ENCODE measurements around the gene DACT1. TPM values are rescaled to one million over a fixed set of nuclear protein-coding genes. Genes with fewer than 3 reads are reported as not detected.

DACT1 gene
- total and polyA plus RNA-seq, 2 donors (not counting 1 experiment from before 2014, with no cell fraction given): 10.2 to 10.6 TPM

- no peak overlapping the region for H3K4me3 ChIP-seq (replicated peaks in 1 of 4; ENCODE audit: control extremely low read depth in 1 of 4, insufficient read depth in 1 of 4, low read depth in 3 of 4, low read length in 4 of 4)
- H3K4me1 ChIP-seq (ENCODE audit: control insufficient read depth, extremely low read depth, insufficient read depth, low read length): no peaks in the 10 kb centered on the region
- H3K79me2 ChIP-seq (ENCODE audit: control insufficient read depth, insufficient read depth, low read length): no peaks in the 10 kb centered on the region
- no peak overlapping the region for H3K4me2 ChIP-seq (ENCODE audit: extremely low read depth, insufficient read depth, low read length)
- H3K9ac ChIP-seq (ENCODE audit: insufficient read depth, low read length): no peak overlapping the region
- no peak for TF ChIP-seq CTCF (conservative IDR thresholded peaks at IDR 0.05 in 1 of 2, IDR thresholded peaks at IDR 0.05 in 1 of 2; ENCODE audit: low read depth in 1 of 2, low read length in 2 of 2)
- no peak for TF ChIP-seq EZH2 (IDR thresholded peaks at IDR 0.05; ENCODE audit: low read length, missing control alignments)
- no peaks in the 10 kb centered on the region for H3K27me3 ChIP-seq (ENCODE audit: control insufficient read depth, insufficient read depth, low read length)
- H4K20me1 ChIP-seq (ENCODE audit: control insufficient read depth, extremely low read depth, insufficient read depth, low read length): no peaks in the 10 kb centered on the region
- no peak for DNase-seq (ENCODE audit: low read depth in 2 of 2)
- H3K36me3 ChIP-seq (ENCODE audit: control insufficient read depth, insufficient read depth, low read length): no peaks in the 10 kb centered on the region
- no peak overlapping the region for H3K27ac ChIP-seq (ENCODE audit: insufficient read depth, low read length)
- H2AFZ ChIP-seq (ENCODE audit: low read length): no peak overlapping the region
- H3K9me3 ChIP-seq (ENCODE audit: control insufficient read depth, insufficient read depth, low read depth, low read length): no peaks in the 10 kb centered on the region
These were observed 24.3 kb downstream of the DACT1 start for GRCh38 chr14:58662018-58662417.

- TF ChIP-seq EZH2 (IDR thresholded peaks at IDR 0.05; ENCODE audit: low read length, missing control alignments): no peak
- Histone ChIP-seq H2AFZ (ENCODE audit: low read length) (no peak overlapping the region), H3K79me2 (ENCODE audit: control insufficient read depth, insufficient read depth, low read length) (no peaks in the 10 kb centered on the region), H3K4me1 (ENCODE audit: control insufficient read depth, extremely low read depth, insufficient read depth, low read length) (no peaks in the 10 kb centered on the region), H3K27me3 (ENCODE audit: control insufficient read depth, insufficient read depth, low read length) (no peaks in the 10 kb centered on the region), H3K9me3 (ENCODE audit: control insufficient read depth, insufficient read depth, low read depth, low read length) (no peaks in the 10 kb centered on the region), H3K4me2 (ENCODE audit: extremely low read depth, insufficient read depth, low read length) (no peak overlapping the region), H3K27ac (ENCODE audit: insufficient read depth, low read length) (no peak overlapping the region), H3K36me3 (ENCODE audit: control insufficient read depth, insufficient read depth, low read length) (no peaks in the 10 kb centered on the region), H3K4me3 (replicated peaks in 1 of 4; ENCODE audit: control extremely low read depth in 1 of 4, insufficient read depth in 1 of 4, low read depth in 3 of 4, low read length in 4 of 4) (no peak overlapping the region), H4K20me1 (ENCODE audit: control insufficient read depth, extremely low read depth, insufficient read depth, low read length) (no peaks in the 10 kb centered on the region), H3K9ac (ENCODE audit: insufficient read depth, low read length) (no peak overlapping the region)
- no peak for DNase-seq (ENCODE audit: low read depth in 2 of 2)
These were observed 25.0 kb downstream of the DACT1 start for GRCh38 chr14:58662759-58663158.

GRCh38 chr14:58663494-58664111 is 25.8 kb downstream of the DACT1 start:
- Histone ChIP-seq H3K79me2 (ENCODE audit: control insufficient read depth, insufficient read depth, low read length) (no peaks in the 10 kb centered on the region), H3K4me2 (ENCODE audit: extremely low read depth, insufficient read depth, low read length) (no peak overlapping the region), H3K27ac (ENCODE audit: insufficient read depth, low read length) (no peak overlapping the region), H3K4me1 (ENCODE audit: control insufficient read depth, extremely low read depth, insufficient read depth, low read length) (no peaks in the 10 kb centered on the region), H3K27me3 (ENCODE audit: control insufficient read depth, insufficient read depth, low read length) (no peaks in the 10 kb centered on the region), H3K36me3 (ENCODE audit: control insufficient read depth, insufficient read depth, low read length) (no peaks in the 10 kb centered on the region), H4K20me1 (ENCODE audit: control insufficient read depth, extremely low read depth, insufficient read depth, low read length) (no peaks in the 10 kb centered on the region), H2AFZ (ENCODE audit: low read length) (no peak overlapping the region), H3K9ac (ENCODE audit: insufficient read depth, low read length) (no peak overlapping the region), H3K4me3 (replicated peaks in 1 of 4; ENCODE audit: control extremely low read depth in 1 of 4, insufficient read depth in 1 of 4, low read depth in 3 of 4, low read length in 4 of 4) (no peak overlapping the region), H3K9me3 (ENCODE audit: control insufficient read depth, insufficient read depth, low read depth, low read length) (no peaks in the 10 kb centered on the region)
- peak; percentile 57 to 97 for DNase-seq (ENCODE audit: low read depth in 2 of 2)
- no peak for TF ChIP-seq EZH2 (IDR thresholded peaks at IDR 0.05; ENCODE audit: low read length, missing control alignments)

GRCh38 chr14:58665773-58666500 is 28.2 kb downstream of the DACT1 start:
- Histone ChIP-seq H4K20me1 (ENCODE audit: control insufficient read depth, extremely low read depth, insufficient read depth, low read length) (no peaks in the 10 kb centered on the region), H3K4me2 (ENCODE audit: extremely low read depth, insufficient read depth, low read length) (no peak overlapping the region), H3K79me2 (ENCODE audit: control insufficient read depth, insufficient read depth, low read length) (no peaks in the 10 kb centered on the region), H3K4me3 (replicated peaks in 1 of 4; ENCODE audit: control extremely low read depth in 1 of 4, insufficient read depth in 1 of 4, low read depth in 3 of 4, low read length in 4 of 4) (no peak overlapping the region), H3K36me3 (ENCODE audit: control insufficient read depth, insufficient read depth, low read length) (no peaks in the 10 kb centered on the region), H2AFZ (ENCODE audit: low read length) (no peak overlapping the region), H3K27ac (ENCODE audit: insufficient read depth, low read length) (no peak overlapping the region), H3K27me3 (ENCODE audit: control insufficient read depth, insufficient read depth, low read length) (no peaks in the 10 kb centered on the region), H3K4me1 (ENCODE audit: control insufficient read depth, extremely low read depth, insufficient read depth, low read length) (no peaks in the 10 kb centered on the region), H3K9ac (ENCODE audit: insufficient read depth, low read length) (no peak overlapping the region), H3K9me3 (ENCODE audit: control insufficient read depth, insufficient read depth, low read depth, low read length) (no peaks in the 10 kb centered on the region)
- TF ChIP-seq CTCF (conservative IDR thresholded peaks at IDR 0.05 in 1 of 2, IDR thresholded peaks at IDR 0.05 in 1 of 2; ENCODE audit: low read depth in 1 of 2, low read length in 2 of 2) (no peak), EZH2 (IDR thresholded peaks at IDR 0.05; ENCODE audit: low read length, missing control alignments) (no peak)
- DNase-seq (ENCODE audit: low read depth in 2 of 2): peak in 1 of 2 donors; percentile 14

All from fibroblast of lung (primary cell).